HCEC 1CT (cell line): ENCODE results near the gene CPSF7.
A peak's percentile ranks its signal among the peaks of the same experiment; 100 is the strongest.

ENCODE experiments used
- DNase-seq: peaks from one replicate; pipeline ENCODE4 v3.0.0-alpha.2; 2017

The CPSF7 gene

DNA sequence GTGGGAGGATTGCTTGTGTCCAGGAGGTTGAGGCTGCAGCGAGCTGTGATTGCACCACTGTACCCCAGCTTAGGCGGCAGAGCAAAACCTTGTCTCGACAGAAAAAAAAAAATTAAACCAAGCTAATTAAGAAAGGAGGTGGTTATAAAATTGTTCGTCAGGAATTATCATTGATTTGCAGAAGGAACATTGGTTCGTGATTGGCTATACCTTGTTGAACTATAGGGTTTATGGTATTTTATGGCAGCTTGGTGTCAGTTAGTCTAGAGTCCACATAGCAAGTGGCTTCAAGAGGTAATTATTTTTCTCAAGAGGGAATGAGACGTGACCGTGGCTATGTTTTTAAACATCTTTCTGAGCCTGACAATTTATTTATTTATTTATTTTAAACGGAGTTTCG is 48.9 kb downstream of the CPSF7 start:
- DNase-seq: no peak

DNA sequence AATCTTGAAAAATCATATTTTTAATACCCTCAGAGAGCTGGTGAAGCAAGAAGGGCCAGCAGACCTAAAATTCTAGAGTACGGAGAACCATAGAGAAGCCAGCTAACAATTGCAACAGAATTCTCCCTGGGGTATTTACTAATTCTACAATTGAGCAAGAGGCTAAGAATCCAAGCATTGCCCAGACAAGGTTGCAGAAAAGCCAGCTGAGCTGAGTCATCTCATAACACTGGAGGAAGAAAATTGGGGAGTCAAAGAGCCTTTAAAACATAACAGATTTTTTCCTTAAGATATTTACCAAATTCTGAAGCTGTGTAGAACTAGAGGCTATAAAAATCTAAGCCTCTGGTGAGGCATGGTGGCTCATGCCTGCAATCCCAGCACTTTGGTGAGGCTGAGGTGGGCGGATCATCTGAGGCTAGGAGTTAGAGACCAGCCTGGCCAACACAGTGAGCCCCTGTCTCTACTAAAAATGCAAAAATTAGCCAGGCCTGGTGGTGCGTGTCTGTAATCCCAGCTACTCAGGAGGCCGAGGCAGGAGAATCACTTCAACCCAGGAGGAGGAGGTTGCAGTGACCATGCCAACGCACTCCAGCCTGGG is 51.0 kb downstream of the CPSF7 start:
- DNase-seq: peak; percentile 95

DNA sequence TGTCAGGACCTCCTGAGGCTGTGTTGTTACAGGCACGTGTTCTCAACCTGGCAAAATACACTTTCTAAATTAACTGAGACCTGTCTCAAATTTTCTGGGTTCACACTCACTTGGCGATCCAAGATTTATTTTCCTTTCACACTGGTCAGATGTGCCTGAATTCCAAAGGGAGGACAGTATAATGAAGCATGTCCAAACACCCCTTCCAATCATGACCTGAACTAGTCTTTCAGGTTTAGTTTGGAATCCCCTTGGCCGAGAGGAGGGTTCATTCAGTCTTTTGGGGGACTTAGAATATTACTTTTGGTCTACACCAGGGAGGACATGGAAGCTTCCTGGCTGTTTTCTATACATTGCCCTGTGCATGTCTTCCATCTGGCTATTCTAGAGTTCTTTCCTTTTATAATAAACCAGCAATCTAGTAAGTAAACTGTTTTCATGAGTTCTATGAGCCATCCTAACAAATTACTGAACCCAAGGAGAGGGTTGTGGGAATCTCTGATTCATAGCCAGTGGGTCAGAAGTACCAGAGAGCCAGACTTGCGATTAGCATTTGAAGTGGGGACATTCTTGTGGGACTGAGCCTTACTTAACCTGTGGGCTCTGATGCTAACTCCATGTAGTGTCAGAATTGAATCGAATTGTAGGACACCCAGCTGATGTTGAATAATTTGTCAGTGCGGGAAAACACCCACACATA is 52.2 kb downstream of the CPSF7 start:
- DNase-seq: peak; percentile 21

DNA sequence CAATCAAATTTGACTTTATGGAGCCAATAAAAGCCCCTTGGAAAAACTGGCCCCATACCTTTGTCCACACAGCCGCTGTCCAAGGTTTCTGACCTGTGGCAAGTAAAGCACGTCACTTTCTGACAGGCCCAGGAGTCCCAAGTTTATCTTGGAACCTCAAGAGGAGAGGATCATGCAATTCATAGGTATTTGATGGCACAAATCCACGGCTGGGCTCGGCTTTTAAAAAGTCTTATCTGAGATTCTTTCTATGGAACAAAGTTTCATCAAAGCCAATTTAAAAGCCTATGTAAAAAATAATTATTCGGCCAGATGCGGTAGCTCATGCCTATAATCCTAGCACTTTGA is 54.0 kb downstream of the CPSF7 start:
- DNase-seq: no peak

DNA sequence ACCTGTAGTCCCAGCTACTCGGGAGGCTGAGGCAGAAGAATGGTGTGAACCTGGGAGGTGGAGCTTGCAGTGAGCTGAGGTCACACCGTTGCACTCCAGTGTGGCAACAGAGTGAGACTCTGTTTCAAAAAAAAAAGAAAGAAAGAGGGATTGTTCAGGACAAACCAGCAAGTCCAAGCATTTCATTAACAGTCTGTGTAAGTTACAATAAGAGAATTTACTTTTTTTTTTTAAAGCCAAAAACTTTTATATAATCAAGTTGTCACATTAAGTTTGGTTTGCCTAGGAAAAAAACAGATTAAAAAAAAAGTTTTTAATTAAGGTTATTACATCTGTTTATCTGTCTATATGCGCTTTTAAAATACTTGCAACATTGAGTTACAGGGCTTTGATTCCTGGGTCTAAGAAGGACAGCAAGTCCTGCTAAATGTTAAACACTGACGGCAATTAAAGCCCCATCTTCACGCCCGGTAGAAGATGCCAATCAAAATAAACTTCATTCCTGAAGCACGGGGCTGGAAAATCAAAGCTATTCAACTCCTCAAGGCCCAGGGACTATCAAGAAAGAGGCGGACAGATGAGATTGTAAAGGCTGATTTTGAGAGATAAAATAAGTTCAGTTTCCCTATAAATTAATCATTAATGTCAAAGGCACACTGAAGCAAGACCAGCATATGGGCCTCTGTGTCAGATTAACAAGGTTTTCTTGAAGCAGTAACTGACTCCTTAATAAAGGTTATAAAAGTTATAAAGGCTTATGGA is 56.9 kb downstream of the CPSF7 start:
- DNase-seq: no peak

DNA sequence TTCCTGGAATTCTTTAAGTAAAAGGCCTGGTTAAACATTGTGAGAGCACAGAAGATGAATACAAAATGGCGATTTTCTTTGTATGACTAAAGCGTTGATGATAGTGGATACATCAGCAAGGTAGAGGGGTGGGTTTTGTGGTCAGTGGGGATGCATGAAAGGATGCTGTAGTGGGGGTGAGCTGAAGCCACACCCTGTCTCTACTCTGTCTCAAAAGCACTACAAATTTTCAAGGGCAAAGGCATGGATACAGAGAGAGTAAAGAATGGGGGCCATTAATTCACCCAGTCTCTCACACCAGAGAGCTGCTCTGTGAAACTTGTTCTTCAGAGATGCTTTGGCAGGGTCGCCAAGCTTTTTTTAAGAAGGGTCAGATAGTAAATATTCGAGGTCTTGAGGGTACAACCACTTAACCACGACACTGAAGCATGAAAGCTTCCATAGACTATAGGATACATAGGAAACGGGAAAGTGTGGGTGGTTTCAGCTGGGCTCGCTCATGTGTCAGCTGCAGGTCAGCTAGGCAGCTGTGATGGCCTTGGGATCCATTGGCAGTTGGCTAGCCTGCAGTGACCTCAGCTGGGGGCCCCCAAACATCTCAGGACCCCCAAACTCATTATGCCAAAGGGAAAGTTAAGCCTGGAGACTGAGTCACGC is 59.3 kb downstream of the CPSF7 start:
- peak; percentile 9 for DNase-seq

DNA sequence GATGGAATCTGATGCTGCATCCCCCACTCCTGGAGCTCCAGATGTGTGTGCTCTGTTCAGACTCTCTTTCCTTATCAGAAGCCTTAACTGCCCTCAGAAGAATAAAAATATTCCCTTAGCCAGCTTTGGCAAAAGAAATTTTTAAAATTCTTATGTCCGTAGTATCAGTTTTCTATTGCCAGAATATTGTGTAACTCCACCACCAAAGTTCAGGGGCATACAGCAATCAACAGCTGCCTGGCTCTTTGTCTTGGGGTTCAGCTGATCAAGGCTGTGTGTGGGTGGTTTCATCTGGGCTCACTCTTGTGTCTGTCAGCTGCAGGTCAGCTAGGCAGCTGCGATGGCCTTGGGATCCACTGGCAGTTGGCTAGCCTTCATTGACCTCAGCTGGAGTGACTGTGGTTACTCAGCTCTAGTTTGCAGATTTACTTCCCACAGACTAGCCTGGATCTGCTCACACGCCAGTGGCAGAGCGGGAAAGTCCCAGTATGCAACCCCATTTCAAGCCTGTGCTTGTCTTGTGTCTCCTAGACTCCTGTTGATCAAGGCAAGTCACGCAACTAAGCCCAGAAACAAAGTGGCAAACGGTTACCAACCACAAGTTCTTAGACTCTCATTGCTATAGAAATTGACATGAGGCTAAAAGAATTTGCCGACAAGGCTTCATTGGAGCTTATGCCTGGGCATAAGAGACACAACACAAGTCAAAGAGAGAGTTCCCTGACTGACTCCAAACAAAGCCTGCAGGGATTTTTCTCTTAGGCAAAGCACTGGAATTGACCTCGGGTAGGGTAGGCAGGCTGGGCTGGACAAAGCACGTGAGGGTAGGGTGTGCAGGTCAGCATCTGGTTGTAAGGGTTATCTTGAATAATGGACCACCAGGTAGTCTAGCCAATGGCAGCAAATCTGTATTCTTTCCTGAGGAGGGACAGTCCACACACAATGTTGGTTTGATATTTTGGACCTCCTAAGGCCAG is 60.1 kb downstream of the CPSF7 start:
- peak; percentile 92 for DNase-seq

DNA sequence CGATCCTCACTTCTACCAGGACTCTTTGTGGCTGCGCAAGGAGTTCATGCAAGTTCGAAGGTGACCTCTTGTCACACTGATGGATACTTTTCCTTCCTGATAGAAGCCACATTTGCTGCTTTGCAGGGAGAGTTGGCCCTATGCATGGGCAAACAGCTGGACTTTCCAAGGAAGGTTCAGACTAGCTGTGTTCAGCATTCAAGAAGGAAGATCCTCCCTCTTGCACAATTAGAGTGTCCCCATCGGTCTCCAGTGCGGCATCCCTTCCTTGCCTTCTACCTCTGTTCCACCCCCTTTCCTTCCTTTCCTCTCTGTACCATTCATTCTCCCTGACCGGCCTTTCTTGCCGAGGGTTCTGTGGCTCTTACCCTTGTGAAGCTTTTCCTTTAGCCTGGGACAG is 61.1 kb downstream of the CPSF7 start:
- DNase-seq: no peak

DNA sequence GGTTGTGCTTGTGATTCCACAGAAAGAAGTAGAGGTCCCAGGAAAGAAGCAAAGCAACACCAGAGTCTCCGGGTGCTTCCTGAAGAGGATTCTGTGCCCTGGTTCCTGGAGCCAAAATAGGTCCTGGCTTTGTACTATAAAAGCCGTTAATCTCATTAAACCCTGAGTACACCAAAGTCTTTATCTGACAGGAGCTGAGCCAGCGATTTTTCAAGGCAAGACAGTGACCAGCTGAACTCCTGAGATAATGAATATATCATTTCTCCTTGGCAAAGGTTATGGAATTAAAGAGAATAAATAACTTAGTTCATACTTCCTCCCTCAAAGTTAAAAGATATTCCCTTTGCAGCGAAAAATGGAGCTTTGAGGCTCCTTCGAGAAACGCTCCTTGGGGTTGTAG is 62.4 kb downstream of the CPSF7 start:
- no peak for DNase-seq

DNA sequence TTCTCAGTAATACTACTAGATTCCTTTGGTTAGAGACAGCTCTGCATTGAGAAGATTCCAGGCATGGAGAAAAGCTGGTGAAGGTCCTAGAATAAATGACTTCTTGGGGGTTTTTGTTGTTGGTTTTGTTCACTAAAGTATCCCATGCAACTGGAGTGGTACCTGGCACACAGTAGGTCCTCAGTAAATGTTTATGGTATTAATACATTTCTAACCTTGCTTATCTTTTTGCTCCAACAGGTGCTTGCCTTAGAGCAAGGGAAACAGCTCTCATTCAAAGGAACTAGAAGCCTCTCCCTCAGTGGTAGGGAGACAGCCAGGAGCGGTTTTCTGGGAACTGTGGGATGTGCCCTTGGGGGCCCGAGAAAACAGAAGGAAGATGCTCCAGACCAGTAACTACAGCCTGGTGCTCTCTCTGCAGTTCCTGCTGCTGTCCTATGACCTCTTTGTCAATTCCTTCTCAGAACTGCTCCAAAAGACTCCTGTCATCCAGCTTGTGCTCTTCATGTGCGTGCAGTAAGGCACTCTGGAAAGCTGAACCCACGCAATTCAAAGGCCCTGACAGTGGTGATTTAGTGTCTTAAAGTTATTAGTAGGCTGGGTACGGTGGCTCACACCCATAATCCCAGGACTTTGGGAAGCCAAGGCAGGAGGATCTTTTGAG is 65.6 kb downstream of the CPSF7 start:
- no peak for DNase-seq

DNA sequence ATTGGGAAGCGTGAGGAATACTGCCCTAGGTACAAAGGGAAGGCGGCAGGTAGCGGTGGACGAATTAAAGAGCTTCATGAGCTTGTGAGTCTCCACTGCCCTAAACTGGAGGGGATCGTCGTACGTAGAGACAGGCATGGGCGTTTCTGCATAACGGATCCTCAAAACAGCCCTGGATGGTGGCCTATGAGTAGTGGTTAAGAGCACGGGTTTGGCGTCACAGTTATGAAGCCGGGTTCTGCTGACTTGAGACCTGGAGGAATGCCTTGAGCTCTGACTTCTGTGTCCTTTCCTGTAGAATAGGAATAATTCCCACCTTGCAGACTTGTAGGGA is 67.3 kb downstream of the CPSF7 start:
- DNase-seq: peak; percentile 27

DNA sequence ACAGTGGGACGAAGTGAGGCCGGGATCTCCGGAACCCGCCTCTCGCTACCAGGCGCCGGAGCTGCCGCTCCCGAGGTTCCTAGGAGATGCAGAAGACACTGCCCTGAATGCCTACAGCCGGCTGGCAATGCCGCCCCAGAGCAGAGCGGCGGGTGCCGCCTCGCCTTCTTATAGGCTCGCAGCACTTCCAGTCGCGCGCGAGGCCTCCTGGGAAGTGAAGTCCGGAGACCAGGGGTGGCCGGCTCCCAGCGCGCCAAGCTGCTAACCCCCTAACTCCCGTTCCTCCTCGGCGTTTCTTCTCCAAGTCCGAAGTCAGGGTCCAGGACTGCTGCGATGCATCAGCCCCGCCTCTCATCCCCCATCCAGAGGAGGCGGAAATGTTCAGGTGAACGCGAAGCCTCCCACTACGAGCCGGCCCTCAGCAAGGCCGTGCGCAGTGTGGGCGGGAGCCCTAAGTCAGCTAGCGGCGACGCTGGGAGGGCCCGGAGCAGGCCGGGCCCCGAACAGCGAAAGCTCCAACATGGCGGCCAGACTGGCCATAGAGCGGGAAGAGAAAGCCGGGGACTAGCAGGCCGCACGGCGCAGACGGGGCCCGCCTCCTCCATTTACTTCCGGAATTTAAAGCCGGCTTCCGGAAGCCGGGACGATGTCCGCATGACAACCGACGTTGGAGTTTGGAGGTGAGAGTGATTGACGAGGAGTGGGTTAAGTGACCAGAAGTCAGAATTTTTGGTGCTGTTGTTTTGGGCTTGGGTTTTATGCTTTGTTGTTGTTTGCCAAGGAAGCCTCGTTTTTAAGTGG is 67.8 kb downstream of the CPSF7 start, which contains the start of the genes CYB561A3 and TMEM138:
Gene CYB561A3 (minus strand): TSS at position 142 of the 801 bp plus-strand sequence. CDS start 5,169 bp downstream, outside the sequence.
Gene TMEM138 (plus strand): TSS at position 634 of the 801 bp plus-strand sequence. CDS start 2,017 bp downstream, outside the sequence.
- DNase-seq: peak; percentile 95

DNA sequence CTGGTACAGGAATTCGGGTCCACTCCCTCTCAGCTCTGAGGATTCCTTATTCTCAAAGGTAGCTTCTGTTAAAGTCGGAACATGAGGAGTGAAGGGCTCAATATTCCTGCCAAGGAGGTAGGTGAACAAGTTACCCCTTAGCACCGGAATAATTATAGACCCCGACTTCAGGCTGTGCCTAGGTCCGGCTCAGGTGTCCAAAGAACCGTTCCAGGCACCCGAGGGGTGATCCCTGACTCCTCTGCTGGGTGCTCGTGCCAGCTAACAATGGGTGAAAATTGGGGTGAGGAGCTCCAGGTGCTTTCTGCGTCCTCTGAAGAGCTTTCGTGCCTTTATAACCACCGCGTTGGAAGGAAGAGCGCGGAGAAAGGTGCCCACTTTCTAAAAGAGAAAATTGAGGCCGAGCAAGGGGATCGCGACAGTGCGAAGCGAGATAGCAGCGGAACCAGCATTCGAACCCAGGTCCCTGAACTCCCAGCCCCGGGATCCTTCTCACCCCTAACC is 68.5 kb downstream of the CPSF7 start:
- DNase-seq: no peak

DNA sequence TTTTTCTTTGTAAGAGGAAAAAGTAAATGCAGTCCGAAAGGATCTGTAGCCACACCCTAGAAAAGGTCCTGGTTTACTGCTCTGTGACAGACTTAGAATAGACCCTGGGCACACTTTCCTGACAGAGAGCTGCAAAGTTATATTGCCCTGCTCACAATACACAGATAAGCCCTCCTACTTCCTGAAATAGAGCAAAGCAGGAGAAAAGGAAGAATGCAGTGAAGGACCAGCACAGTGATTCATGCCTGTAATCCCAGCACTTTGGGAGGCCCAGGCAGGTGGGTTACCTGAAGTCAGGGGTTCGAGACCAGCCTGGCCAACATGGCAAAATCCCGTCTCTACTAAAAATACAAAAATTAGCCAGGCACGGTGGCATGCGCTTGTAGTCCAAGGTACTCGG is 70.3 kb downstream of the CPSF7 start:
- no peak for DNase-seq

DNA sequence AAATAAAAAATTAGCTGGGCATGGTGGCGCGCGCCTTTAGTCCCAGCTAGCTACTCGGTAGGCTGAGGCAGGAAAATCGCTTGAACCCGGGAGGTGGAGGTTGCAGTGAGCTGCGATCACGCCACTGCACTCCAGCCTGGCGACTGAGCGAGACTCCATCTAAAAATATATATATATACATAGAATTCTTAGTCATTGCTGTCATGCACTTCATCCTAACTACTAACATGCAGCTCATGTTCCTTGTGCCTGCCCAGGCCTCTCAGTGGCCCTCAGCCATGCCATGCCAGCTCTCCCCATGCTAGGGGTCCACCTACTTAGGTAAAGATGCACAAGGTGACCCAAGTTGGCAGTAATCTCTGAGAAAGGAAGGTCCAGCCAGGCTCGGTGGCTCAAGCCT is 71.2 kb downstream of the CPSF7 start:
- DNase-seq: no peak

DNA sequence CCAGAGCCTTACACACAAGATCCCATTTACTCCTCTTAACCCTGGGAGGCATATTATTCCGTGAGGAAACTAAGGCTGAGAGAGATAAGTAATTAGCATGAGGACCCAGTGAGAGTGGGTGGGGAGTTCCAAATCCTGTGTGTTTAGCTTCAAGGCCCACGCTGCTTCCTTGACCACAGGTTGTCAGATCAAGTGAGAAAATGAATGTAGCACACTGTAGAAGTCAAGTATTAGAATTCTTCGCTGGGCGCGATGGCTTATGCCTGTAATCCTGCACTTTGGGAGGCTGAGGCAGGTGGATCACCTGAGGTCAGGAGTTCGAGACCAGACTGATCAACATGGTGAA is 71.9 kb downstream of the CPSF7 start:
- no peak for DNase-seq

DNA sequence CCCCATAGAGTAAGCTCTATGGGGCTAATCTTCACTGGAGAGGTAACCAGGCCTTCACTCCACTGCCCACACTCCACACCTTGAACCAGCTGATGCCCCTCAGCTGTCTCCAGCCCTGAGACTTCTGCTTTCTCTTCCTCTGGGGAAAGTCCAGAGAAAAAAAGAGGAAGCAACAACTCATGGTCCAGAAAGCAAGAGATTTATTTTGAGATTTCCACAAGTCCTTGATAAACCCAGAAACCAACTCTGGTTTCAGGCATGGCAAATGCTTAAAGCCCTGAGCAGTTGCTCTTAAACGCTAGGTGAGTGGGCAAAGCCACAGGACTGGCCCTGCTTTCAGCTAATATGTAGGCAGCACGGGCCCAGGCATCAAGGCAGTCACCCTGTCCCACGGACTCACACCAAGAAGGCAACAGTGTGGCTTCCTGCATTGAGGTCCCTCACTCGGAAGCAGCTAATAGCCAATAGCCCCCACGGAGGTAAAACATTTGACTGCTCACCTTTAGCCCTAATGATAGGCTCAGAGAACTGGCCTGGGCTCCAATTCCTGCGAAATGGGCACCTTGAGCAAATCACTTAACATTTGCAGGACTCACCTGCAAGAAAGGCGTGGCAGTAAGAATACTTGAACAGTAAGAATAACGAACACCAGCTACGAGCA is 72.4 kb downstream of the CPSF7 start:
- DNase-seq: no peak

DNA sequence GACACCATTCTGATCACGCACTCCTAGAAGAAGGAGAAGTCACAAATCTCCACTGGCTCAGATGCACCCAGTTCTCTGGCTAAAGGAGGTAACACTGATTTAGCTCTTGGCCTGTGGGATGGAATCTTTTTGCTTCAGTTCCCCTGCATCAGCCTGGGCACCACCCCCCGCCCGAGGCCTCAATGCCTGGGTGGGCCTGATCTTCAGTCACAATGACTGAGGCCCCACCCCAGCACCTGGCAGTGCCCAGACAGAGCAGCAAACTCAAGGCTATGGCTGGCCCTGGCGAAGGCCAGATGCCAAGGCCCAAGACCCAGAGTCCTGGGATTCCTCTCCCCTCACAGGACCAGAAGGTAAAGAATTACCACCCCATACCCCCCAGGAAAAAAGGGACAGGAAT is 73.1 kb downstream of the CPSF7 start:
- no peak for DNase-seq

DNA sequence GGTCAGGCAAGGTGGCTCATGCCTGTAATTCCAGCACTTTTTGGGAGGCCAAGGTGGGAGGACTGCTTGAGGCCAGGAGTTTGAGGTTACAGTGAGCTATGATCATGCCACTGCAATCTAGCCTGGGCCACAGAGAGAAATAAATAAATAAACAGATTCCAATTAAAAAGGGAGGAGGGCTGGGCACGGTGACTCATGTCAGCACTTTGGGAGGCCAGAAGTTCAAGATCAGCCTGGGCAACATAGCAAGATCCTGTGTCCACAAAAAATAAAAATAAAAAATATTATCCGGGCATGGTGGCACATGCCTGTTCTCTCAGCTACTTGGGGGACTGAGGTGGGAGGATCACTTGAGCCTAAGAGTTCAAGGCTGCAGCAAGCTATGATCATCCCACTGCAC is 75.6 kb downstream of the CPSF7 start:
- no peak for DNase-seq
